ENCODE results near the gene WNT1. TPM values are rescaled to one million over a fixed set of nuclear protein-coding genes. Genes with fewer than 3 reads are reported as not detected.

WNT1 gene
- total RNA-seq, result not detected
- long read RNA-seq, donor 1, result 0 reads
- long read RNA-seq, donor 2, result 0 reads

GRCh38 chr12:48978291-48978740, at the start of gene WNT1:
TSS of gene WNT1 (plus strand) at chr12:48978322. CDS start at chr12:48978651, 329 bp downstream.
- Histone ChIP-seq H3K36me3 (ENCODE audit: low read depth) (no peaks in the 10 kb centered on the region), H3K4me3 (no peak within 1 kb of the TSS), H3K4me1 (ENCODE audit: low read depth) (peaks cover 43% of the 10 kb centered on the region), H3K9me3 (no peaks in the 10 kb centered on the region)
- intact Hi-C loops (cut with DNase I, micrococcal nuclease), result no loop called here
- no peak for TF ChIP-seq CTCF (IDR thresholded peaks at IDR 0.05)
- ATAC-seq, result peak; percentile 9
- peak in 1 of 3 donors; percentile 53 for DNase-seq

GRCh38 chr12:48929551-48929950, 48.6 kb upstream of the WNT1 start:
- Histone ChIP-seq H3K4me1 (ENCODE audit: low read depth) (peaks cover 3% of the 10 kb centered on the region), H3K4me3 (no peak overlapping the region), H3K36me3 (ENCODE audit: low read depth) (no peaks in the 10 kb centered on the region), H3K9me3 (no peaks in the 10 kb centered on the region)
- intact Hi-C loops (cut with DNase I, micrococcal nuclease), result no loop called here
- no peak for DNase-seq
- ATAC-seq, result no peak
- no peak for TF ChIP-seq CTCF (IDR thresholded peaks at IDR 0.05)

- no peak for ATAC-seq
- Histone ChIP-seq H3K4me1 (ENCODE audit: low read depth) (peaks cover 2% of the 10 kb centered on the region), H3K36me3 (ENCODE audit: low read depth) (no peaks in the 10 kb centered on the region), H3K9me3 (no peaks in the 10 kb centered on the region), H3K4me3 (no peak overlapping the region)
- TF ChIP-seq CTCF (IDR thresholded peaks at IDR 0.05), result no peak
- intact Hi-C loops (cut with DNase I, micrococcal nuclease), result no loop called here
- no peak for DNase-seq
Measured at GRCh38 chr12:48930475-48930874, 47.6 kb upstream of the WNT1 start.

- intact Hi-C loops (cut with DNase I, micrococcal nuclease), result no loop called here
Measured at GRCh38 chr12:48932878-48933277, 45.2 kb upstream of the WNT1 start.

GRCh38 chr12:48933664-48934311, 44.3 kb upstream of the WNT1 start:
- DNase-seq (no peak), ATAC-seq (peak; percentile 59)
- H3K9me3 ChIP-seq, result no peaks in the 10 kb centered on the region
- TF ChIP-seq CTCF (IDR thresholded peaks at IDR 0.05), result no peak
- H3K4me3 ChIP-seq, result no peak overlapping the region
- intact Hi-C loops (cut with DNase I, micrococcal nuclease), result no loop called here
- no peaks in the 10 kb centered on the region for H3K36me3 ChIP-seq (ENCODE audit: low read depth)
- no peaks in the 10 kb centered on the region for H3K4me1 ChIP-seq (ENCODE audit: low read depth)

More at GRCh38 chr12:48932878-48933277, 45.2 kb upstream of the WNT1 start:
- Histone ChIP-seq H3K36me3 (ENCODE audit: low read depth) (no peaks in the 10 kb centered on the region), H3K9me3 (no peaks in the 10 kb centered on the region), H3K4me1 (ENCODE audit: low read depth) (no peaks in the 10 kb centered on the region), H3K4me3 (no peak overlapping the region)
- TF ChIP-seq CTCF (IDR thresholded peaks at IDR 0.05), result no peak
- DNase-seq (no peak), ATAC-seq (no peak)

All from mucosa of descending colon (tissue), 3 donors.